Measurements from ENCODE around the gene TLX2.

The TLX2 gene

DNA sequence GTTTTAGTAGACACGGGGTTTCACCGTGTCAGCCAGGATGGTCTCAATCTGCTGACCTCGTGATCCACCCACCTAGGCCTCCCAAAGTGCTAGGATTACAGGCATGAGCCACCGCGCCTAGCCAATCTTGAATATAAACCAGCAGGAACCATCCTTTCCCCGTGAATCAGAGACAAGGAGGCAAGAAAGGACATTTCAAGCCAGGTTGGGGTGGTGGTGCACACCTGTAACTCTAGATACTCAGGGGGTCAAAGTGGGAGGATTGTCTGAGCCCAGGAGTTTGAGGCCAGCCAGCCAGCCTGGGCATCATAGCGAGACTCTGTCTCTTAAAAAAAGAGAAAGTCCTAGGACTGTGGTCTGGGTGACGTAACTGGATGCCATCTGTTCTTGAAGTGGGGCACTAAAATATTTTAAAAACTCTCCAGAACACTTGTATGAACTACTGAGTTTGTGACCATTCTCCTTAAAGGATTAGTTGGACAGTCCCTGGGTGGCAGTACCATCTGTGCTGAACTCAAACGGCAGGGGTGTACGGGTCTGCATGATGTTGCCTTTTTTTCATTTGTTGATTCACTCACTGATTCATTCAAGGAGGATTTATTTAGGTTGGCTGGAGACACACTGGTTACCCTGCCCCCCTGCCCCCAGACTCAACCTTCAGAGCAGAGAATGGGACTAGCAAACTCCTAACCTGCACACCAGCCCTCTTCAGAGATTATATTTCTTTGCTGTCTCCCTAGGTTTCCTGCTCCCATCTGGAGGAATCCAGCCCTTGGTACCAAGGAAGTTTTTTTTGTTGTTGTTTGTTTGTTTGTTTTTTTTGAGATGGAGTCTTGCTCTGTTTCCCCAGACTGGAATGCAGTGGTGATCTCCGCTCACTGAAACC is 2.9 kb upstream of the TLX2 start:
- DNase-seq (ENCODE audit: low read depth in 2 of 3, low spot score in 1 of 3): no peak

DNA sequence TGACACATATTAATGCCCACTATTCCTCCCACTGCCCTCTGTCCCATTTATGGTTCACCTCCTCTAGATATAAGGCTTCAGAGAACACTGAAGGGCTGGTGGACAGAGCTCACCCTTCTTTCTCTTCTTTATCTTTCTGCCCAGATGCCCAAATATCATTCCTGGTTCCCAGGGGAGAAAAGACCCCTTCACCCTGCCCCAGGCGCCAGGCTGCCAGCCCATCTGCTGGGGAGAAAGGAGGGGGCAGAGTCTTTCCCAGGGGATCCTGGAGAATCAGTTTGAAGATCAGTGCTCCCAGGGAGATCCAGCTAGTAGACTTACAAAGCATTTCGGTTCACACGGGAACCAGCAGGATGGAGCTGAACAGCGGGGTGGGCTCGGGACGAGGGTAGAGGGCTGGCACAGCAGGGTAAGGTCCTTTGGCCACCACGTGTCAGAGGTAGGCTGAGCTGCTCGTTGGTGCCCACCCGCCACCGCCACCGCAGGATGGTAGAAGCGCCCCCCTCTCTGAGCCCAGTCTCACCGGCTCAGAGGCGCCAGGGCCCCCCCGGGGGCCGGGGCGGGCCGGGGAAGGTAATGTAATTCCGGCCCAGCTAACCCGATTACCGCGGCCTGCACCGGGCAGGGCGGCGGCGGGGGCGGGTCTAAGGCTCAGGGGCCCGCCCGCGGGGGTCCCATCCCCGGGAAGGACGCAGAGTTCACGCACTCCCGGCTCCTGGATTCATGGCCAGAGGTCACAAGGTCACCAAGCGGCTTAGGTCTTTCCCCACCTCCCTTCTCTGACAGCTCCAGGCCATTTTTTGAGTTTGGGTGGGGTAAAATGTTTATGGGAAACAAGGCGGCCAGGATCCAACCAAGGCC is 1.3 kb upstream of the TLX2 start:
- DNase-seq (ENCODE audit: low read depth in 2 of 3, low spot score in 1 of 3): no peak

DNA sequence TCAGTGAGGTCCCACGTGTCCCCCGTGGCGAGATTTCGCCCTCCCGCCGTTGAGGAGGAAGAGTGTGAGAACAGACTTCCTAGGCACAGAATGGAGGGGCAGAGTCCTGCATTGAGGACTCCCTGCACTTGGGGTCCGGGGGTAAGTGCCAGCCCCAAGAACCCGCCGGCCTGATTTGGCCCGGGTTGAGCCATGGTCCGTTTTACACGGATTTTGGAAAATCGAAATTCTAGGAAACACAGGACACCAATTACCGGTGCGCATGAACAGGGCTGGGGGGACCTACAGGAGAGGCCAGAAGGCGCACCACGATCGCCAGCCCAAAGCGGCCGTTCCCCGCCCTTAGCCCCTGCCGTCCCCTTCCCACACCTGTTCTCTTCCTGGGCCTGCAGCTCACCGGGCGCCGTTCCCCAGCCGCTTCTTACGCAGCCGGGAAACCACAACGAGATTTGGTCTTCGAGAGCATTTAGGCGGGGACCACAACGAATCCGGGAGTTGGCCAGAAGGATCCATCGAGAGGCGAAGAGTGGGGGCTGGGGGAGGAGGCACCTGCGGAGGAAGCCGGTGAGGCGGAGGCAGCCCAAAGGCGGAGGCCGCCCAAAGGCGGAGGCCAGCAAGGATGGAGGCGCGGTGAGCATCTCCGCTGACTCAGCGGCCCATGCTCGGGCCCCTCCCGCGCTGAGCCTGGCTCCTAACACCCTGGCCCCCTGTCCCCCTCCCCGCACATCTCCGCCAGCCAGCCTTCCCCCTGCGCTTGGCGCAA is 464 bp upstream of the TLX2 start:
- no peak for DNase-seq (ENCODE audit: low read depth in 2 of 3, low spot score in 1 of 3)

- DNase-seq (ENCODE audit: low read depth in 2 of 3, low spot score in 1 of 3): no peak
Observed at GRCh38 chr2:74515271-74515980, 1.2 kb downstream of the TLX2 start.

GRCh38 chr2:74515981-74516633 is 1.9 kb downstream of the TLX2 start:
- peak; percentile 68 to 70 (median 69) for DNase-seq (ENCODE audit: low read depth in 2 of 3, low spot score in 1 of 3)

GRCh38 chr2:74516650-74517049 is 2.4 kb downstream of the TLX2 start:
- DNase-seq (ENCODE audit: low read depth in 2 of 3, low spot score in 1 of 3): no peak

DNA sequence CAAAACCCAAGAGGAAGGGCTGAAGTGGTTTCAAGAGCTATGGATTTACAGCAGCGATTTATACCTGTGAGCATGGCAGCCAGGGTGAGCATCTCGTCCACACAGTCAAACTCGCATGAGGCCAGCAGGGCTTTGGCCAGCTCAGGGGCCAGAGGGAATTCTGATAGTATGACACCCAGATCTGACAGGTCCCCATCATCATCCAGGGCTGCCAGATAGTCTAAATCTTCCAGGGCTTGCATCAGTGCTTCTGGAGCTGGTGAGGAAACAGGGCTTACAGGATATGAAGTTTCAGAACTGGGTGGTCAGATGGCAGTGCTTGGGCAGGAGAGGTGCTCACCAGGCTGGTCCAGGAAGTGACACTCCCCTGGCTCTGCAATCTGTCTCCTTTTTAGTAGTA is 8.3 kb downstream of the TLX2 start:
- DNase-seq (ENCODE audit: low read depth in 2 of 3, low spot score in 1 of 3): no peak

DNA sequence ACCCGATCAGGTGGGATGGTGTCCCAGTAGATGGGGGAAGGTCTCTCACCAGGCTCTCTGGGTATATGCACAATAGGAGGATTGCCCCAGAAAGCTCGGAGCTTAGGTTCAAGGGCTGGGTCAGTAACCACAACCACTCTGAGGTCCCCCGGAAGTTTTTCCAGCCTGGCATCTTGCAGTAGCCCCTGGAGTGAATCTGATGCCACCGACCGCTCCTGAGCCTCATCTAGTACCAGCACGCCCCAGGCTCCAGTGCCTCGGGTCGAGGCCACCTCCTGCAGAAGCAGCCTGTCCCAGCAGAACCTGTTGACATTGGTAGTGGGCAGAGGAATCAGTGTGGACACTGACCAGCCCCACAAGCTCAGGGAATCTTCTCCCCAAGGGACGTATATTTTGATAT is 9.8 kb downstream of the TLX2 start:
- no peak for DNase-seq (ENCODE audit: low read depth in 2 of 3, low spot score in 1 of 3)

- no peak for DNase-seq (ENCODE audit: low read depth in 2 of 3, low spot score in 1 of 3)
Observed at GRCh38 chr2:74524955-74525716, 10.9 kb downstream of the TLX2 start.

- DNase-seq (ENCODE audit: low read depth in 2 of 3, low spot score in 1 of 3): no peak
Observed at GRCh38 chr2:74525717-74526648, 11.7 kb downstream of the TLX2 start, which contains the start of gene DQX1. DQX1 (minus strand) TSS chr2:74526231; CDS start chr2:74525729, 502 bp downstream.

DNA sequence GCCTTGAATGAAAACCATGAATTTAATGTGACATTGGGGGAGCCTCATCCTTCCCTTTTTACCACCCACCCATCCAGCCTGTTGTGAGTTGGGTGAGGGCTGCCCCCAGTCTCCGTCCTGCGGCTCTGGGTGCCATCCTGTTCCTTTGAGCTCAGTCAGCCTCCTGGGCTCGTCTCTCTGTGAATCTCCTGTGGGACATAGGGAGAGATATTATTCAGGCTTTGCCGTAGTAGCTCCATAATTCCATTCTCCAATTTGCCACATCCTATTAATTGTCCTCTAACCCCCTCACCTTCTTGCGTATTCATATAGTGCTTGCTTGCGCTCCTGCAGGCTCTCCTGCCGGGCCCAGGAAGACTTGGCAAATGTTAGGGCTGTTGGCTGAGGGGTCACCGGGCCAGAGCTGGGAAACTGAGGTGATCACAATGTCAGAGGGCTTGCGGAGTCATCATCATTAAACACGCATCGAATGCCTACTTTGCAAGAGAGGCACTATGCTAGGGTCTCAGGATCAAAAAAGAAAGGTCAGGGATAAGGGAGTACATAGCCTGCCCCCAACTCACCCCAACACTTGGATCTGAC is 12.5 kb downstream of the TLX2 start:
- DNase-seq (ENCODE audit: low read depth in 2 of 3, low spot score in 1 of 3): no peak

DNA sequence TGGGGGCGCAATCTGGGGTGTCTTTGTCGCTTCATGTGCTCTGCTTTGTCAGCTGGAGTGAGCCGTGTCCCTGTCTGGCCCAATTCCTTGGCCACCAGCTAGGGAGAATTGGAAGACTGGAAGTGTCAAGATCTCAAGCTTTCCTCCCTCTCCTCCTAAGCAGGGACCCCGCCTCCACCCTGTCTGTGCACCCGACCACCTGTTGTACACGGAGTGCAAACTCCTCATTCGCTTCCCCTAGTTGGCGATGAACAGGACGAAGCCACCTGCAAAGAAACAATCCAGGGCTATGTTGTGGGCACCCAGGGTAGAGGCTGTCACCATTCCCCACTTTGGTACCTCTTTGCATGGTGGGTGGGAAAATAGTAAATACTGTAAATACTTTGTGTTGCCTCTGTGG is 13.5 kb downstream of the TLX2 start:
- DNase-seq (ENCODE audit: low read depth in 2 of 3, low spot score in 1 of 3): no peak

GRCh38 chr2:74528600-74529356 is 14.5 kb downstream of the TLX2 start:
- DNase-seq (ENCODE audit: low read depth in 2 of 3, low spot score in 1 of 3): no peak

DNA sequence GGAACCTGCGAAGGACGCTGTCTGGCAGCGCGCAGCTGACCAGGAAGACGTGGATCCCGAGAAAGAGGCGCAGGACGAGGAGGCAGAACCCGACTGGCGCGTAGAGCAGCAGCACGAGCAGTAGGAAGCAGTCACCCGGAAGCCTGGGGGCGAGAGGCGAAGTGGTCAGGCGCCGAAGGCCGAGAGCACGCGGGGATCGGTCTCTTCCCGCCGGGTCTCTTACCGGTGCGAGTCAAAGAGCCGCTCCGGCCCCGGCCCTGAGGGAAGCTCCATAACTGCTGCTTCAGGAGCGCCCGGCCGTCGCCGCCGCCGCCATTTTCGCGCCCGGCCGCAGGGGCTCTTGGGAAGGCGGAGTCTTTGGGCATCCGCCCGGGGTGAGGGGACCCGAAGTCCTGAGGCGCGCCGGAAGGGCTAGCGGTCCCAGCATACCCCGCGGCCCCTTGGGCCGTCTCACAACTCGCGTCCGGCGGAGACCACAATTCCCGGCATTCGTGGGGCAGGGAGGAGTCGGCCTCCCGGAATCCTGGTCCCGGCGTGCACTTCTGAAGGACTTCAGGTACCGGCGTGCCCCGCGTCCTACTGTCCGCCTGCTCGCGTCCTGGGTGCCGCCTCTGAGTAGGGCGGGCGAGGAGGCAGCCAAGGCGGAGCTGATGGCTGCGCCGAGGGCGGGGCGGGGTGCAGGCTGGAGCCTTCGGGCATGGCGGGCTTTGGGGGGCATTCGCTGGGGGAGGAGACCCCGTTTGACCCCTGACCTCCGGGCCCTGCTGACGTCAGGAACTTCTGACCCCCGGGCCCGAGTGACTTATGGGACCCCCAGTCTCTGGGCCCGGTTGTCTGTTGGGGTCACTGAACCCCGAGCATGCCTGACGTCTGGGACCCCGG is 15.3 kb downstream of the TLX2 start, which contains the start of the genes AUP1 and HTRA2:
AUP1 (minus strand) TSS at position 350 of the 882 bp plus-strand sequence; CDS start at position 273, 77 bp downstream.
HTRA2 (plus strand) TSS at position 577 of the 882 bp plus-strand sequence; CDS start at position 651, 74 bp downstream.
- DNase-seq (ENCODE audit: low read depth in 2 of 3, low spot score in 1 of 3): peak; percentile 86 to 94 (median 92)

DNA sequence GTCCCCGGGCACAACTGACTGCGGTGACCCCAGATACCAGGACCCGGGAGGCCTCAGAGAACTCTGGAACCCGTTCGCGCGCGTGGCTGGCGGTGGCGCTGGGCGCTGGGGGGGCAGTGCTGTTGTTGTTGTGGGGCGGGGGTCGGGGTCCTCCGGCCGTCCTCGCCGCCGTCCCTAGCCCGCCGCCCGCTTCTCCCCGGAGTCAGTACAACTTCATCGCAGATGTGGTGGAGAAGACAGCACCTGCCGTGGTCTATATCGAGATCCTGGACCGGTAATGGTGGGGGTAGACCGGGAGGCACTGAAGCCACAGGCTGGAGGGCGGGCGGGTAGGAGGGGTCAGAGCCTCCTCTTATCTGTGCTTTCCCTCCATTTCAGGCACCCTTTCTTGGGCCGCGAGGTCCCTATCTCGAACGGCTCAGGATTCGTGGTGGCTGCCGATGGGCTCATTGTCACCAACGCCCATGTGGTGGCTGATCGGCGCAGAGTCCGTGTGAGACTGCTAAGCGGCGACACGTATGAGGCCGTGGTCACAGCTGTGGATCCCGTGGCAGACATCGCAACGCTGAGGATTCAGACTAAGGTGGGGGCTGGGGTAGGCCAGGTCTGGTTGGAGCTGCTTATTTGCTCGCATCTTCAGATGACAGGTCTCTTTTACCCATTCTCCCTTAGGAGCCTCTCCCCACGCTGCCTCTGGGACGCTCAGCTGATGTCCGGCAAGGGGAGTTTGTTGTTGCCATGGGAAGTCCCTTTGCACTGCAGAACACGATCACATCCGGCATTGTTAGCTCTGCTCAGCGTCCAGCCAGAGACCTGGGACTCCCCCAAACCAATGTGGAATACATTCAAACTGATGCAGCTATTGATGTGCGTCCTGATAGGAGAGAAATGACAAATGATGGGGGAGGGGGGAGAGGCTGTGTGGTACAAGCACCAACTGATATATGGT is 16.3 kb downstream of the TLX2 start:
- DNase-seq (ENCODE audit: low read depth in 2 of 3, low spot score in 1 of 3): peak in 1 of 3 donors; percentile 39

All from stimulated activated CD4-positive, alpha-beta T cell treated with anti-CD3 and anti-CD28 coated beads, Interleukin-12 subunit alpha, Interleukin-12 subunit beta, amount 100 ng/mL, for 48 hours (primary cell).